AG08396 (cell line): ENCODE results near the gene YARS1.

ENCODE experiments used
- DNase-seq: peaks from one replicate; pipeline ENCODE4 v3.0.0; 2012; ENCODE audit warnings: low spot score, mixed read lengths

The YARS1 gene

DNA sequence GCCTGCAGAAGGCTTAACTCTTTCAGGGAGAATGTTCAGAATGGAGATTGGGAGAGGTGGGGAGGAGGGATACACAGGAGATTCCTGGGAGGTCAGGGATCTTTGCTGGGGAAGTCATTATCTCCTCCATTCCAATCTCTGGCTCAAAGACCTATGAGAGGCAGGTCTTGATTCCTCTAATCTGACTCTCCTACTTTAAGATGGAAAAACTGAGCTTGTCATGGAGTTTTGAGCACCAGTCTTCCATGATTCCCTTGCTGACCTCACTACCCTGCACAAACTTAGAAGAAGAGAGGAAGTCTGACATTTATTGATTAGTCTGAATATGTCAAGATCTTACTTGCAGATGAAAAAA is 73.1 kb downstream of the YARS1 start:
- DNase-seq = no peak

DNA sequence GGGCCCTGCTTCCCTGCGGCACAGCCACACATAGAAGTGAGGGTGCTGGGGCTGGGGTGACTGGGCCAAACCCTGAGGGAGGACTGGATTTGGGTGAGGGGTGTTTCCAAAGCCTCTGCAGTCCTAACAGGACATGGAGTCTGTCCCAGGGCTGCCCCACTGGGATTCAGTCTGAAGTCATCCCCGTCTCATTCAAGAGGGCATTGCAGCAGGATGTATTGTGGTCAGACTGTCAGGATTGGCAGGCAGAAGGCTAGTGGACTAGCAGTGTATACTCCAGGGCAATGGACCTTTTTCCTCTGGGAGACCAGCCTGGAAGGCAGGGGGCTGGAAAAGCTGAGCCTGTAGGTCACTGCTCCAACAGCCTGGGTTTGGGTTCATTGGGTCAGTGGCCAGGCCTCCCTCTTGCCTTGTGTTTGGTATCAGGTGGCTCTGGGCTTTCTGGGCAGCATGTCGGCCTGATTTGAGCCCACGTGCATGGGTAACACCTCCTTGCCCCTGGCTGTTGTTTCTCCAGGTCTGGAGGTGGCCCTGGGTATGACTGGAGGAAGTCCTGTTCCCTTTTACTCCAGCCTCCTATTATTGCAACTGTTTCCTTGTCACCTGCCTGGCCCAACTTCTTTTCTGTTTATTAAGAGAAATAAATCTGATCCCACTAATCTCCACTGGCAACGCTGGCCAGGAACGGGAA is 73.6 kb downstream of the YARS1 start:
- DNase-seq = peak; percentile 50

DNA sequence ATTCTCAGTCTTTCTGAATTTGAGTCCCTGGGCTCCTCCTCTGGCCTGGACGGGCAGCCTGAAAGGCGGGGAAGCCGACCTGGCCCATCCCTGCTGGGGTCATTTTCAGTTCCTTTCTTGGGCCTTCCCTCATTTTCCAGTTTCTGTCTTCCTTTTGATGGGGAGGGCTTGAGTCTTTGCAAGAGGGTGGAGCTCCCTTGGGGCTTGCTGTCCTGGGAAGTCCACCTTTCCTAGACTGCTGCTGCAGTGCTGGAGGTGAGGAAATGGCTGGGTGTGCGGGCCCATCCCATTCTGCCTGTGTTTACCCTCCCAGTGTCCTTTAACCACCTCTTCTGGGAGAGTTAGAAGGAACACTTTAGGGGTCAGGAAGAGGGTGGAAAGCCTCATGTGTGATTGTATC is 74.2 kb downstream of the YARS1 start:
- no peak for DNase-seq

DNA sequence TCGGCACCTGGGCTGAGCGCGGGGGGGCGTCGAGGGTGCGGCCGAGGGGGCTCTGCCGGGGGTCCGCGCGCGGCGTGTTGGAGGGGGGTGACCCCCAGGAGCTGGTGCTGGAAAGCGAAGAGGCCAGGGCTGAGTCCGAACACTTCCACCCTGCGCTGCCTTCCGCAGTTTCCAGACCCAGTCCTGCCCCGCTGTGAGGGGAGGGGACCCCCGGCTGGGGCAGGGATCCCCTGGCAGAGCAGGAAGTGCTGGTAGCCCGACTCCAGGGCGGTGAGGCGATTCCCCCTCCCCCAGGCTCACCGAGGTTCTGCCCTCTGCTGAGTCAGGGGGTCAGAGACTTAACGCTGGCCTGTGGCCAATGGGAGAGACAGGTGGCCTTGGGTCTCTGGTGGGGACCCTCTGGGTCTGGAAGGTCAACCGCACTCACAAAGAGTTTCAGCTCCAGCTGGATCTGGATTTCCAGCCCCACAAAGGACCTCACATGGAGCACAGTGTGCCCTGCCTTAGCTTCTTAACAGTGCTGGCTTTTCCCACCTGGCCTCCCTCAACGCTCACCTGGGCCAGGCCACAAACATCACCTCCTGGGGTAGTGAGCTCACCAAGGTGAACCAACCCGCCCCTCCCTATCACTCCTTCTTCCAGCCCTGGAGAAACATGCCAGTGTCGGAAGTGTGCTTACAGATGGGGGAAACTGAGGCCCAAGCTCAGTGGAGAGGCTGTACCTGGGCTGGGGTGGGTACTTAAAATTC is 74.8 kb downstream of the YARS1 start:
- DNase-seq = peak; percentile 35

DNA sequence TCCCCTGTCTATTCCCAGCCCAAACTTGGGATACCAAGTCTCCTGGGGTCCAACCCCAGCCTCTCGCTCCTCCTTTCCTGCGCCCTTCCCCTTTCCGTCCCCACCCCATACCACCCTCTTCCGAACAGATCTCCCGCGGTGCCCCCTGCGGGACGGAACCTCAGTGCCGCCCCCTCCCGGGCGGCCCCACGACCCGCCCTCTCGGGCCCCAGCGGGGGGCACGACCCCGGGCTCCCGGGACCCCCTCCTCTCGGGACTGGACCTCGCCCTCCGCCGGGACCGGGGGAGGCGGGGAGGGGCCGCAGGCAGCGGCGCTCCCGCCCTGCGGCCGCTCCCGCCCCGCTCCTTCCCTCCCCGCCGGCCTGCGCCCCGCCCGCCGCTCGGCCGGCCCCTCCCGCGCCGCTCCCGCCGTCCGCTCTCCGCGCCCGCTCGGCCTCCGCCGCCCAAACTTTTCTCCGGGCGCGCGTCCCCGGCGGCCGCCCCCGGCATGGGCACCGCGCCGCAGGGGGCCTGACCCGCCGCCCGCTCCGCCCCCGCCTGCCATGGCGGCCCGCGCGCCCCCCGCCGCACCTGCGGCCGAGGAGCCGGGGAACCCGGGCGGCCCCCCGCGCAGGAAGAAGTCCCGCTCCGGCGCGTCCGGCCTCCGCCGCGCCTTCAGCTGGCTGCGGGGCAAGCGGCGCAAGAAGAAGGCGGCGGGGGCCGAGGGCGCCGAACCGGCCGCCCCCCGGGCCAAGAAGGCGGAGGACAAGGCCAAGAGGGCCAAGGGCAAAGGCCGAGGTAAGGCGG is 75.6 kb downstream of the YARS1 start:
- DNase-seq = peak; percentile 87

DNA sequence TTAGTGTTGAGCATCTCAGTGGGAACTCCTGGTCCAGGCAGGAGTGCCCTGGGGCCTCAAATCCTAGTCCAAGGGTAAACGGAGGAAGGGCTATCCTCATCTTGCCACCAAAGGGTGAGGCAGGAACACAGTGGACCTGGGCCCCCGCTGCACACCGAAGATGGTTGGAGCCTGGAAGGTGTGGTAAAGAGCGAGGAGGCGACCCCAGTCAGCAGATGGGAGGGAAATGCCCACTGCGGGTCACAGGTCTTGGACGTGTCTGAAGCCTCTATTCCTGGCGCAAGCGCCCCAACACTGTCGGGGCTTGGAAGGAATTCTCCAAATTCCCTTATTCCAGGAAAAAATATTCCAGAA is 76.1 kb downstream of the YARS1 start:
- DNase-seq = no peak

DNA sequence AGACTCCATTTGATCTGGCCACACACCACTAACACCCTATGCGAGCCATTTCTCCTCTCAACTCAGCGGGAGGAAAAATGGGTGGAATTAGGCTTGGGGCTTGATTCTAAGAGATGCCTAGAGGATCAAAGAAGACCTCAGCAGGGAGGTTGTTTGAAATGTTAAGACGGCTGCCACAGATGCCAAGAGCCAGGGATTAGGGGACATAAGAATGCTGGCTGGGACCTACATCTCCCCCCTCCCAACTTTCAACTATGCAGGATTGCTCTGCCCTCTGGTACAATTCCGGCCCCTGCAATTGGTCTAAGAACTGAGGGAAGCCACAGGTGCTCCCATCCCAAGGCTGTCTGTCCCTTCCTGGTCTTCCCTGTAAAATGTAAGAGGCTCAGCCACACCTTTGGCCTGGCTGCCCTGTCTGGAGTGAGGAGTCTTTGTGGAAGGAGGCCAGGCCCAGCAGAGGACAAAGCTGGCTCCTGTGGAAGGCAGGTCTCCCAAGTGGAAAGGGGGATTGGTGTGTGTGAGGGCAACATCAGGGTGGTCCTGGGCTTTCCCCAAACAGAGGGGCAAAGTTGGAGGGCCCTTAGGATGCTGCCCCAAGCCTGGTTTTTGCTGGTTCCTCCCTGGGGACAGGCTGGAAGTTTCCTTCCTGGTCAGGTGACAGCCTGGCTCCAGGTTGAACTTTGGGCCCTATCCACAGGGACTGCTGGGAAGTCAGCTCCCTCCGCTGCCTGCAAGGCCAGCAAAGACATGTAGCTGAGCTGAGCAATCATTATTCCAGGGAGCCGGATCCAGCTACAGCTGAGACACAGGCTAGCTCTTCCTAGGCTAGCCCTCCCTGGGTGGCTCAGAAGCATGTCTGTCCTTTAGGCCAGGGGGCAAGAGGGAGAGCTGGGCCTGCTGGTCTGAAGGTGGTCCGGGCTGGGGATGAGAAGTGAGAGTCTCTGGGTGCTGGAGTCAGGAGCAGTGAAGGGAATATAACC is 80.1 kb downstream of the YARS1 start:
- DNase-seq = no peak

DNA sequence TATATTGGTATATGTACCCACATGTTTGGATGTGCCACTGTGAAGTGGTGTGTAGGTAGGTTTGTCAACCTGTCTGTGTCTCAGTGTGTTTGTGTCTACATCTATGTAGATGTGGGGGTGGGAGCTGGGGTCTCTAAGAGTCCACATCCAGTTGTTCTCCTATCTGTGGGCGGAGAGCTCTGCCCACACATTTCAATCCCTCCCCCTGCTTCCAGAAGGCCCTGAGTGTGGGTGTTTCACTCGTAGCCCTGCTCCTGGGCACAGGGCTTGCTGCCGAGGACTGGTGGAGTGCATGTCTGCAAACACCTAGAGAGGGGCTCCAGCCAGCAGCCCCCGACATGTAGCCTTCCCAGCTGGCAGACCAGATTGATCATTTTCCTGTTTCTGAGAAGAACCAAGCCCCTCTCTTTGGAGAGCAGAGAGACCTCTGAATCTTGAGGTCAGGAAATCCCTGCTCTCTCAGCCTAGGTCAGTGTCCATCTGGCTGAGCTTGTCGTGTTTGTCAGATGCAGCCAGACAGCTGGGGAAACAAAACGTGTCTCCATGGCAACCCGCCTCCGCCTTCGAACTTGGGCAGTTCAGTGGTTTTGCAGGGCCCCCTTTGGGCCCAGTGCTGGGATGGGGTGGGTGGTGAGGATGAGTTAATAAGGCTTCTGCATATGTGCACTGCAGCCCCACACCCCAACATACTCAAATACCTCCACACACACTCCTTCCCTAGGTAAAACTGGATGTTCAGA is 83.4 kb downstream of the YARS1 start:
- peak; percentile 50 for DNase-seq

DNA sequence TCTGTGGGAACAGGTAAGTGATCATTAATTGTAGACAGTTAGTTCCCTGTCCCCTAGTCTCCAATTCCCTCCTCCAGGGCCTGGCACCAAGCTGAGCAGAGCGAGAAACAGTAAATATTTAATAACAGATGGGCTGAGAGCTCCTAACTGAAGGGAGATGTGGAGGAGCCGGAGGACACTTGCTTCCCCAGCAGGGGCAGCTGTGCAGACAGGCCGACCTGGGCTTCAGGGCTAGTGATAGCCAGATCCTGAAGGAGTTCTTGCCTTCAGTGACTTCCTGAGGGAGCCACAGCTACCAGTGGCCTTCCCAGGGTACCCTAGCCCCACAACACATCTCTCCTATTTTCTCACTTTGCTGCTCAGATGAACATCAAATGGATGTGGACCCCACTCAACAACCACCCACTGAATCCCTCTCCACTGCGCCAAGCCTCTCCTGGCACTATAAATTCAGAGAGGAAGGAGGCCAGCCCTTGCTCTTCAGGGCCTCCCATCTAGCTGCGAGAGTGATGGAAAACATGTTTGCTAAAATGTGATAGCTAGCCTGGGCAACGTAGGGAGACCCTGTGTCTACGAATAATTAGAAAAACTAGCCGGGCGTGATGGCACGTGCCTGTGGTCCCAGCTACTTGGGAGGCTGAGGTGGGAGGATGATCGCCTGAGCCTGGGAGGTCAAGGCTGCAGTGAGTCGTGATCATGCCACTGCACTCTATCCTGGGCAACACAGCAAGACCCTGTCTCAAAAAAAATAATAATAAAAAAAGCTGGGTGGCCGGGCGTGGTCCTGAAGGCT is 87.7 kb downstream of the YARS1 start:
- no peak for DNase-seq

DNA sequence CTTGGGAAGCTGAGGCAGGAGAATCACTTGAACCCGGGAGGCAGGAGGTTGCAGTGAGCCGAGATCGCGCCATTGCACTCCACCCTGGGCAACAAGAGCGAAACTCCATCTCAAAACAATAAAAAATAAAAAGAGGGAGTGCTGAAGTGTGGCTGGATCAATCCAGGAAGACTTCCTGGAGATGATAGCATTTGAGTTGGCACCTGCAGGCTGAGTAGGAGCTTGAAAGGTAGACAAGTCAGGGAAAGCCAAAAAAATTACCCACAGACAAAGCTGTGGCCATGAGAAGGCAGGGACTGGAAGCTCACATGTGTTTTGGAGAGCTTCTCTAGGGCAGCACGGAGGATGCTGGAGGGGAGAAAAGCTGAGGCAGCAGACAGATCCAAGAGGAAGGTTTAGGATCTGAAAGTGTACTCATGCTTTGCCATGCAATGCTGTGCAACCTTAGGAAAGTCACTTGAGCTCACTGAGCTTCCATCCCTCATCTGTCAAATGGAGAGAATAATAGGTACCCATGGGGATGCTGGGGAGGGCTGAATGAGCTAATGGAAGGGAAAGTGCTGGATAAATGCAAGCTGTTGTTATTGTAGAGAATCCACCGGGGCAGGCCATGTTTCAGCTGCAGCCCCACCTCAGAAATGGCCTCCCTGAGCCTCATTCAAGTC is 88.6 kb downstream of the YARS1 start:
- DNase-seq = no peak

DNA sequence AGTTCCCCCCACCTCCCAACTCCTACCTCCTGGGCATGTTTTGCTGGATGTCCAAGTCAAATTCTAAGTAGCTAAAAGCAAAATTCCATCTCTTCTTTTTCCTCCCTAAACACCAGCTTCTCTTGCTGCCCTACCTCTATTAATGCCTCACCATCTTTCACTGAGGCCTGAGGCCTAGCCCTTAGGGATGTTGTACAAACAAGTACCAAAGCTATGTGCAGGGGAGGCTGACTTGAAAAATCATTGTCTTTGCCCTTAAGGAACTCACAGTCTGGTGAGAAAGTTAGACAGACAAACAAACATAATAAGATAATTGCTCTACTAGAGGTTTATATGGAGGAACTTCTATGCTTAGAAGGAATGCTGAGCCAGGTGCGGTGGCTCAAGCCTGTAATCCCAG is 89.3 kb downstream of the YARS1 start:
- no peak for DNase-seq

DNA sequence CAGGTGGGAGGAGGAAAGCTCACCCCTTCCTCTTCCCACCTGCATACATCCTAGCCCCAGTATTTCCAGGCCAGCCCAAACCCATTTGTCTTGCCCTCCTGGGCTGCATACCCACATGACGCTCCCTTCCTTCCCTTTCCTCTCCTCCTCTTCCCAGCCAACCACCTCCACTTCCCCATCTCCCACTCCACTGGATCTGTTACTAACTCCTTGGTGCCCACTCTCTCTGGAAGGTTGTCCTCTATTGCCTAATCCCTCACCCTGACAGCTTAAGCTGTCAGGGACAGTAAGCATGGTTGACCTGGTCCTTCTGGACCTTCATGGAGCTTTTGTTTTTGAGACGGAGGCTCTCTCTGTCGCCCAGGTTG is 91.6 kb downstream of the YARS1 start:
- DNase-seq = no peak
